ENCODE measurements around the gene RGMA.

DNA sequence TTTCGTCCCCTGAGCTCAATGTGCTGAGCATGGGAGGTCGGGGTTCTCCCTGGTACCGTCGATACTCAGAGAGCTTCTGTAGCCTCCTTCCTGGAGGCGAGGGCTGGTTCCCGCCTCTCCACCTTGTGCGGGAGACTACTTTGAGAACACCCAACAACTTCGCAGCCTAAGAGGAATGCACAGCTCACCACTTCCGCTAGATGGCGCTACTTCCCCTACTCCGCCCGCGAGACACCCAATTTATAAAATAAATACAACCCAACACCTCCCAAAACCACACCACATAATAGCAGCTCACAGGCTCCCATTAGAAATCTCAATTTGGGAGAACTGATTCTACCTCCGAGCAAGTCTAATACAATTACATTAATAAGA is 1.2 kb downstream of the RGMA start:
- TF ChIP-seq, protein P1, sequence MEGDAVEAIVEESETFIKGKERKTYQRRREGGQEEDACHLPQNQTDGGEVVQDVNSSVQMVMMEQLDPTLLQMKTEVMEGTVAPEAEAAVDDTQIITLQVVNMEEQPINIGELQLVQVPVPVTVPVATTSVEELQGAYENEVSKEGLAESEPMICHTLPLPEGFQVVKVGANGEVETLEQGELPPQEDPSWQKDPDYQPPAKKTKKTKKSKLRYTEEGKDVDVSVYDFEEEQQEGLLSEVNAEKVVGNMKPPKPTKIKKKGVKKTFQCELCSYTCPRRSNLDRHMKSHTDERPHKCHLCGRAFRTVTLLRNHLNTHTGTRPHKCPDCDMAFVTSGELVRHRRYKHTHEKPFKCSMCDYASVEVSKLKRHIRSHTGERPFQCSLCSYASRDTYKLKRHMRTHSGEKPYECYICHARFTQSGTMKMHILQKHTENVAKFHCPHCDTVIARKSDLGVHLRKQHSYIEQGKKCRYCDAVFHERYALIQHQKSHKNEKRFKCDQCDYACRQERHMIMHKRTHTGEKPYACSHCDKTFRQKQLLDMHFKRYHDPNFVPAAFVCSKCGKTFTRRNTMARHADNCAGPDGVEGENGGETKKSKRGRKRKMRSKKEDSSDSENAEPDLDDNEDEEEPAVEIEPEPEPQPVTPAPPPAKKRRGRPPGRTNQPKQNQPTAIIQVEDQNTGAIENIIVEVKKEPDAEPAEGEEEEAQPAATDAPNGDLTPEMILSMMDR (IDR thresholded peaks at IDR 0.05; ENCODE audit: insufficient read depth, low read depth, low read length), result peak; percentile 71
- no peak for TF ChIP-seq EZH2 (IDR thresholded peaks at IDR 0.05; ENCODE audit: insufficient read depth, low read length)
